GM03348 (cell line): ENCODE results near the gene TMEM263.
"Not testable (repeated sequence)": the region's sequence is repeated elsewhere in the genome, so short reads cannot be mapped to it uniquely, and the experiment has no call there.

Experiments
- DNase-seq: peaks from one replicate; pipeline ENCODE4 v3.0.0; 2012; ENCODE audit warnings: low spot score

TMEM263 gene

GRCh38 chr12:106955377-106956047 lies at the start of gene TMEM263:
Gene TMEM263 (plus strand): TSS chr12:106955907. CDS start chr12:106967117, 11,210 bp downstream.
- DNase-seq = peak; percentile 100

GRCh38 chr12:106906715-106907114 lies 49.0 kb upstream of the TMEM263 start:
- DNase-seq = no peak

GRCh38 chr12:106907411-106907810 lies 48.3 kb upstream of the TMEM263 start:
- DNase-seq = no peak

GRCh38 chr12:106907846-106908245 lies 47.9 kb upstream of the TMEM263 start:
- no peak for DNase-seq

- no peak for DNase-seq
Observed at GRCh38 chr12:106908561-106908960, 47.1 kb upstream of the TMEM263 start.

GRCh38 chr12:106910202-106910601 lies 45.5 kb upstream of the TMEM263 start:
- DNase-seq = no peak

GRCh38 chr12:106911581-106911980 lies 44.1 kb upstream of the TMEM263 start:
- no peak for DNase-seq

- no peak for DNase-seq
Observed at GRCh38 chr12:106913456-106913855, 42.3 kb upstream of the TMEM263 start.

- no peak for DNase-seq
Observed at GRCh38 chr12:106914796-106915634, 40.7 kb upstream of the TMEM263 start.

- DNase-seq = no peak
Observed at GRCh38 chr12:106915635-106916026, 40.1 kb upstream of the TMEM263 start.

- no peak for DNase-seq
Observed at GRCh38 chr12:106917503-106917902, 38.2 kb upstream of the TMEM263 start.

- no peak for DNase-seq
Observed at GRCh38 chr12:106918746-106919145, 37.0 kb upstream of the TMEM263 start.

- DNase-seq = peak; percentile 69
Observed at GRCh38 chr12:106919910-106920544, 35.7 kb upstream of the TMEM263 start.

- not testable (repeated sequence) for DNase-seq
Observed at GRCh38 chr12:106921976-106922375, 33.7 kb upstream of the TMEM263 start.

- not testable (repeated sequence) for DNase-seq
Observed at GRCh38 chr12:106923594-106923993, 32.1 kb upstream of the TMEM263 start.

- no peak for DNase-seq
Observed at GRCh38 chr12:106924268-106924861, 31.3 kb upstream of the TMEM263 start.

- DNase-seq = no peak
Observed at GRCh38 chr12:106926657-106927056, 29.1 kb upstream of the TMEM263 start.

GRCh38 chr12:106934277-106934676 lies 21.4 kb upstream of the TMEM263 start:
- no peak for DNase-seq

- no peak for DNase-seq
Observed at GRCh38 chr12:106941481-106942156, 14.1 kb upstream of the TMEM263 start.

GRCh38 chr12:106942775-106943174 lies 12.9 kb upstream of the TMEM263 start:
- no peak for DNase-seq

- no peak for DNase-seq
Observed at GRCh38 chr12:106945261-106945851, 10.4 kb upstream of the TMEM263 start.
